Liver (tissue), 9 donors: ENCODE measurements around the gene DIS3. TPM values are rescaled to one million over a fixed set of nuclear protein-coding genes. Genes with fewer than 3 reads are reported as not detected.
"Not testable (repeated sequence)": the region's sequence is repeated elsewhere in the genome, so short reads cannot be mapped to it uniquely, and the experiment has no call there.

Source experiments
- DNase-seq: peaks from one replicate; pipeline ENCODE4 v3.0.0-alpha.2; 2017; ENCODE audit warnings: low spot score
- H3K27ac ChIP-seq, 2 donors: one replicate each; pipeline ENCODE4 v1.7.0; 2013; ENCODE audit warnings: inconsistent platforms in 2 of 2, low read length in 2 of 2, control low read depth in 1 of 2, low read depth in 1 of 2, mild to moderate bottlenecking in 1 of 2
- H3K27me3 ChIP-seq, 4 donors: one replicate each; pipeline versions ENCODE4 v1.6.1 to v1.7.0; 2013; ENCODE audit warnings: low read length in 3 of 4, inconsistent platforms in 1 of 4, mild to moderate bottlenecking in 1 of 4, moderate library complexity in 1 of 4; ENCODE audit not compliant: control insufficient read depth in 4 of 4, insufficient read depth in 4 of 4
- H3K36me3 ChIP-seq, 4 donors: one replicate each; pipeline versions ENCODE4 v1.6.1 to v1.7.0; 2013; ENCODE audit warnings: low read length in 3 of 4, mild to moderate bottlenecking in 3 of 4, low read depth in 1 of 4, moderate library complexity in 1 of 4; ENCODE audit not compliant: control insufficient read depth in 4 of 4, insufficient read depth in 3 of 4
- H3K4me1 ChIP-seq, 4 donors: one replicate each; pipeline versions ENCODE4 v1.6.1 to v1.7.0; 2013; ENCODE audit warnings: low read length in 3 of 4, mild to moderate bottlenecking in 3 of 4, moderate library complexity in 1 of 4; ENCODE audit not compliant: control insufficient read depth in 4 of 4, insufficient read depth in 4 of 4
- H3K4me3 ChIP-seq, 3 donors: one replicate each; pipeline versions ENCODE4 v1.6.1 to v1.7.0; 2013; ENCODE audit warnings: low read length in 3 of 3, control low read depth in 1 of 3, low read depth in 1 of 3, mild to moderate bottlenecking in 1 of 3
- H3K9ac ChIP-seq, 2 donors: one replicate each; pipeline ENCODE4 v1.7.0; 2013; ENCODE audit warnings: low read length in 2 of 2, mild to moderate bottlenecking in 2 of 2, moderate library complexity in 2 of 2, control low read depth in 1 of 2, low read depth in 1 of 2
- H3K9me3 ChIP-seq, 4 donors: one replicate each; pipeline versions ENCODE4 v1.6.1 to v1.7.0; 2013; ENCODE audit warnings: low read length in 3 of 4; ENCODE audit not compliant: control insufficient read depth in 4 of 4
- FOXA1 ChIP-seq: IDR thresholded peaks from 2 replicates; pipeline ENCODE4 v1.6.1; 2016; ENCODE audit warnings: antibody characterized with exemption
- FOXA2 ChIP-seq: IDR thresholded peaks from 2 replicates; pipeline ENCODE4 v1.6.1; 2016; ENCODE audit warnings: antibody characterized with exemption
- HNF4G ChIP-seq: IDR thresholded peaks from 2 replicates; pipeline ENCODE4 v1.6.1; 2016; ENCODE audit warnings: antibody characterized with exemption
- JUND ChIP-seq, 2 donors: IDR thresholded peaks; 2 replicates each; pipeline ENCODE4 v1.6.1; 2016; ENCODE audit warnings: antibody characterized with exemption in 2 of 2
- NR2F2 ChIP-seq: IDR thresholded peaks from 2 replicates; pipeline ENCODE4 v1.6.1; 2016; ENCODE audit warnings: antibody characterized with exemption
- RXRA ChIP-seq, 2 donors: IDR thresholded peaks; 2 replicates each; pipeline ENCODE4 v1.6.1; 2017 to 2018; ENCODE audit warnings: antibody characterized with exemption in 2 of 2, mild to moderate bottlenecking in 1 of 2
- SP1 ChIP-seq: IDR thresholded peaks from 2 replicates; pipeline ENCODE4 v1.6.1; 2018; ENCODE audit warnings: antibody characterized with exemption, mild to moderate bottlenecking
- TAF1 ChIP-seq: conservative IDR thresholded peaks from 2 replicates; pipeline ENCODE4 v1.6.1; 2016; ENCODE audit warnings: antibody characterized with exemption, mild to moderate bottlenecking
- YY1 ChIP-seq: IDR thresholded peaks from 2 replicates; pipeline ENCODE4 v1.6.1; 2016; ENCODE audit warnings: antibody characterized with exemption, mild to moderate bottlenecking
- WGBS: extraction: QIAGEN DNeasy Blood & Tissue Kit; methylation state at CpG from one replicate; pipeline ENCODE4 v1.1.7; 2013; 5-methylcytosine and 5-hydroxymethylcytosine counted together
- polyA plus RNA-seq, 2 donors: library from polyadenylated mRNA; stranded (reverse) in 1 of 2; unstranded in 1 of 2; fragments of 200-250 nt in 1 of 2; fragments of >200 nt in 1 of 2; fragmentation: Nextera tagmentation in 1 of 2; extraction: Ambion mirVana in 1 of 2; gene quantifications; one replicate each; pipeline versions ENCODE4 v1.2.1 to v1.2.3, GENCODE V29; 2013 to 2015
- total RNA-seq, 2 donors: library from RNA; depleted of rRNA; stranded (reverse); fragments of >200 nt; gene quantifications; one replicate each; pipeline ENCODE4 v1.2.3, GENCODE V29; 2014
- TF ChIP-seq, protein P1 (sequence below): IDR thresholded peaks from 2 replicates; pipeline ENCODE4 v1.6.1; 2016; ENCODE audit warnings: antibody characterized with exemption, mild to moderate bottlenecking
- TF ChIP-seq, protein P2 (sequence below): IDR thresholded peaks from 2 replicates; pipeline ENCODE4 v1.6.1; 2016; ENCODE audit warnings: antibody characterized with exemption
- TF ChIP-seq, protein P3 (sequence below): IDR thresholded peaks from 2 replicates; pipeline ENCODE4 v1.6.1; 2016; ENCODE audit warnings: antibody characterized with exemption
- donor health status: healthy.
- donor health status: healthy.
- donor health status: healthy.
- donor health status: healthy.
- donor health status: healthy.

DIS3 gene
- total and polyA plus RNA-seq, 4 donors, result 8.0 to 17.4 (median 11.5) TPM

DNA sequence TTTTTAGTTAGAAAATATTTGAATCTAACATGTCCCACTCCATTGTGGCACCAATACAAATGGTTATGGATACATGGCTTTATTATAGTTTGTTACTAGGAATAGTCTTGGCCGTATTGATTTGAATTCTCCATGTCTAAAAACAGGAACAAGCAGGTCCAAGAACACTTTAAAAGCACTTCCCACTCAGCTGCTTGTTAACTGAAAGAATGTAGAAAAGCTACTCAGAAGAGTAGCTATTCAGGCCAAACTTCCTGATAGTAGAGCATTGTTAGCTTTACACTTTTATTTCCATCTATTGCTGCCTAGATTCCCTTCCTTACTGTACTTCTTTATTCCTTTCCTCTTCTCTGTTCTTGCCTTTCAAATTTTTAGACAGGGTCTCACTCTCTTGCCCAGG is 7.1 kb upstream of the DIS3 start:
- H3K9me3 ChIP-seq, result no peaks in the 10 kb centered on the region
- TF ChIP-seq TAF1 (no peak), YY1 (no peak), SP1 (no peak), FOXA1 (no peak), NR2F2 (no peak), HNF4G (no peak)
- TF ChIP-seq, protein P1, sequence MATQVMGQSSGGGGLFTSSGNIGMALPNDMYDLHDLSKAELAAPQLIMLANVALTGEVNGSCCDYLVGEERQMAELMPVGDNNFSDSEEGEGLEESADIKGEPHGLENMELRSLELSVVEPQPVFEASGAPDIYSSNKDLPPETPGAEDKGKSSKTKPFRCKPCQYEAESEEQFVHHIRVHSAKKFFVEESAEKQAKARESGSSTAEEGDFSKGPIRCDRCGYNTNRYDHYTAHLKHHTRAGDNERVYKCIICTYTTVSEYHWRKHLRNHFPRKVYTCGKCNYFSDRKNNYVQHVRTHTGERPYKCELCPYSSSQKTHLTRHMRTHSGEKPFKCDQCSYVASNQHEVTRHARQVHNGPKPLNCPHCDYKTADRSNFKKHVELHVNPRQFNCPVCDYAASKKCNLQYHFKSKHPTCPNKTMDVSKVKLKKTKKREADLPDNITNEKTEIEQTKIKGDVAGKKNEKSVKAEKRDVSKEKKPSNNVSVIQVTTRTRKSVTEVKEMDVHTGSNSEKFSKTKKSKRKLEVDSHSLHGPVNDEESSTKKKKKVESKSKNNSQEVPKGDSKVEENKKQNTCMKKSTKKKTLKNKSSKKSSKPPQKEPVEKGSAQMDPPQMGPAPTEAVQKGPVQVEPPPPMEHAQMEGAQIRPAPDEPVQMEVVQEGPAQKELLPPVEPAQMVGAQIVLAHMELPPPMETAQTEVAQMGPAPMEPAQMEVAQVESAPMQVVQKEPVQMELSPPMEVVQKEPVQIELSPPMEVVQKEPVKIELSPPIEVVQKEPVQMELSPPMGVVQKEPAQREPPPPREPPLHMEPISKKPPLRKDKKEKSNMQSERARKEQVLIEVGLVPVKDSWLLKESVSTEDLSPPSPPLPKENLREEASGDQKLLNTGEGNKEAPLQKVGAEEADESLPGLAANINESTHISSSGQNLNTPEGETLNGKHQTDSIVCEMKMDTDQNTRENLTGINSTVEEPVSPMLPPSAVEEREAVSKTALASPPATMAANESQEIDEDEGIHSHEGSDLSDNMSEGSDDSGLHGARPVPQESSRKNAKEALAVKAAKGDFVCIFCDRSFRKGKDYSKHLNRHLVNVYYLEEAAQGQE, result no peak
- TF ChIP-seq, protein P2, sequence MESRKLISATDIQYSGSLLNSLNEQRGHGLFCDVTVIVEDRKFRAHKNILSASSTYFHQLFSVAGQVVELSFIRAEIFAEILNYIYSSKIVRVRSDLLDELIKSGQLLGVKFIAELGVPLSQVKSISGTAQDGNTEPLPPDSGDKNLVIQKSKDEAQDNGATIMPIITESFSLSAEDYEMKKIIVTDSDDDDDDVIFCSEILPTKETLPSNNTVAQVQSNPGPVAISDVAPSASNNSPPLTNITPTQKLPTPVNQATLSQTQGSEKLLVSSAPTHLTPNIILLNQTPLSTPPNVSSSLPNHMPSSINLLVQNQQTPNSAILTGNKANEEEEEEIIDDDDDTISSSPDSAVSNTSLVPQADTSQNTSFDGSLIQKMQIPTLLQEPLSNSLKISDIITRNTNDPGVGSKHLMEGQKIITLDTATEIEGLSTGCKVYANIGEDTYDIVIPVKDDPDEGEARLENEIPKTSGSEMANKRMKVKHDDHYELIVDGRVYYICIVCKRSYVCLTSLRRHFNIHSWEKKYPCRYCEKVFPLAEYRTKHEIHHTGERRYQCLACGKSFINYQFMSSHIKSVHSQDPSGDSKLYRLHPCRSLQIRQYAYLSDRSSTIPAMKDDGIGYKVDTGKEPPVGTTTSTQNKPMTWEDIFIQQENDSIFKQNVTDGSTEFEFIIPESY, result no peak
- TF ChIP-seq, protein P3, sequence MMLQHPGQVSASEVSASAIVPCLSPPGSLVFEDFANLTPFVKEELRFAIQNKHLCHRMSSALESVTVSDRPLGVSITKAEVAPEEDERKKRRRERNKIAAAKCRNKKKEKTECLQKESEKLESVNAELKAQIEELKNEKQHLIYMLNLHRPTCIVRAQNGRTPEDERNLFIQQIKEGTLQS, result no peak
- no peaks in the 10 kb centered on the region for H3K27me3 ChIP-seq
- 83% methylated on average over 1 of the region's 1 CpG for WGBS
- H3K4me1 ChIP-seq, result peaks cover 10 to 22% (median 15%) of the 10 kb centered on the region in 4 donors
- DNase-seq, result no peak
- no peak overlapping the region for H3K4me3 ChIP-seq
- no peak overlapping the region for H3K9ac ChIP-seq
- H3K36me3 ChIP-seq, result peaks cover 0 to 6% (median 2%) of the 10 kb centered on the region in 4 donors
- H3K27ac ChIP-seq, result no peak overlapping the region

DNA sequence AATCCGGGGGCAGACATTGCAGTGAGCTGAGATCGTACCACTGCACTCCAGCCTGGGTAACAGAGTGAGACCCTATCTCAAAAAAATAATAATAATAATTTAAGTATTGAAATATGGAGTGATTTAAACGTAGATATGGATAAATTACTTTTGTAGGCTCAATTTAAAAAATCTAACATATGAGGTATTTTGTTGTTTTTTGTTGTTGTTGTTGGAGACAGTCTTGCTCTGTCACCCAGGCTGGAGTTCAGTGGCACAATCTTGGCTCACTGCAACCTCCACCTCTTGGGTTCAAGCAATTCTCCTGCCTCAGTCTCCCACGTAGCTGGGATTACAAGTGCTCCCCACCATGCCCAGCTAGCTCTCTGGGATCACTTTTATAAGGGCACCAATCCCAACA is 3.0 kb upstream of the DIS3 start:
- H3K9ac ChIP-seq, DNase-seq, H3K4me3 ChIP-seq, H3K9me3 ChIP-seq, H3K27me3 ChIP-seq, H3K27ac ChIP-seq, H3K36me3 ChIP-seq: not testable (repeated sequence)
- peaks cover 5 to 25% (median 13%) of the 10 kb centered on the region in 4 donors for H3K4me1 ChIP-seq
- WGBS, result 97% methylated on average over 4 of the region's 4 CpGs

DNA sequence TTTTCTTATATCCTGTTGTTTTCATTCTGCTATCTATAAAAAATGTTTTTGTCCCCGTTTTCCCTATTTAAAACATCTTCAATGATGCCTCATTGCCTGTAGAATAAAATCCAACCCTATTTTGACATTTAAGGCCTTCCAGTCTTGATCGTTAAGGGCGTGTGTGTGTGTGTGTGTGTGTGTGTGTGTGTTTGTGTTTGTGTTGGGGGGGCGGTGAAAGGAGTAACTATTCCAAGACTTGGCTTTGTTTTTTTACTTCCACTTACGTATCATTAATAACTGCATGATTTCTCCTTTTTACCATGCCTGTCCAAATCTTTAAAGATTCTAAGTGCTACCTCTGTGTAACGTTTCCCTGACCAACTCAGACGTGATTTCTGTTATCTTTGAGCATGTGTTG is 1.0 kb upstream of the DIS3 start:
- peaks cover 0 to 7% (median 4%) of the 10 kb centered on the region in 4 donors for H3K36me3 ChIP-seq
- H3K9ac ChIP-seq, result peak overlapping the region; percentile 36 to 95
- peak overlapping the region; percentile 73 to 97 (median 97) for H3K4me3 ChIP-seq
- DNase-seq, result no peak
- TF ChIP-seq JUND (IDR thresholded peaks at IDR 0.05) (no peak), FOXA2 (no peak), RXRA (IDR thresholded peaks at IDR 0.05) (no peak), NR2F2 (no peak), TAF1 (no peak), SP1 (no peak)
- TF ChIP-seq, protein P3, result no peak
- TF ChIP-seq, protein P1, result no peak
- H3K9me3 ChIP-seq, result no peaks in the 10 kb centered on the region
- 1% methylated on average over 7 of the region's 7 CpGs for WGBS
- peaks cover 7 to 29% (median 16%) of the 10 kb centered on the region in 4 donors for H3K4me1 ChIP-seq
- H3K27me3 ChIP-seq, result no peaks in the 10 kb centered on the region
- no peak overlapping the region for H3K27ac ChIP-seq
